ENCODE results near the gene RAD51B.
"Not testable (repeated sequence)": the region's sequence is repeated elsewhere in the genome, so short reads cannot be mapped to it uniquely, and the experiment has no call there.

The RAD51B gene

DNA sequence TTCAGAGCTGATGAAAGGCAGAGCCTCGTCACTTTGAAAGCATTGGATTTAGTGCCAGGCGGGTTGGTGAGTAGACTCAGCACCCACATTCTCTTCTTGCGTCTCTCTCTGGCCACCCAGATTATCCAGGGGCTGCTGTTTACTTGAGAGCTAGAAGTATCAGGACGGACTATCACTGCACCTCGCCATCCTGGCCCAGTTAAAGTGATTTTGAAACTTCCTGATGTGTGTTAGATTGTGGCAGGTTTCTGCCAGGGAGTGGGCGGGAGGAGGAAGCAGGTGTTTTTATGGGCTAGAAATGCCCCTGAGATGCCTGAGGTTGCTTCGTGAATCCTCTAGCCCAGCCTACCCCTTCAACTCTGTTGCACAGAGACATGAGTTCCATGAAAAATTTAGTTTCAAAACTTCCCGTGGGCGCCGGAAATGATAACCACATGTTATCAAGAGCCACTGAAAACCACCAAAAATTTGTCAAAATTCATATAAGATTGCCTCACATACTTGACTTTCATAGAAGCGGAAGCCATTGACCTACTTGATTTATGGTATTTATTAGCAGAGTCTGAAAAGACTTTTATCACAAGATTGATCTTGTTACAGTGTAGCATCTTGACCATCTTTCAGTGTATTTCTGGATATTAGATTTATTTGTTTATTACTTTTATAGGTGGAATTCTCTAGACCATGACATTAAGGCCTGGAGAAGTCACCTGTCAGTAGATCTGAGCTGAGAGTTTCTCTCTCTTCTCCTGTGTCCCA lies 466.0 kb downstream of the RAD51B start:
- peak; percentile 47 for DNase-seq

DNA sequence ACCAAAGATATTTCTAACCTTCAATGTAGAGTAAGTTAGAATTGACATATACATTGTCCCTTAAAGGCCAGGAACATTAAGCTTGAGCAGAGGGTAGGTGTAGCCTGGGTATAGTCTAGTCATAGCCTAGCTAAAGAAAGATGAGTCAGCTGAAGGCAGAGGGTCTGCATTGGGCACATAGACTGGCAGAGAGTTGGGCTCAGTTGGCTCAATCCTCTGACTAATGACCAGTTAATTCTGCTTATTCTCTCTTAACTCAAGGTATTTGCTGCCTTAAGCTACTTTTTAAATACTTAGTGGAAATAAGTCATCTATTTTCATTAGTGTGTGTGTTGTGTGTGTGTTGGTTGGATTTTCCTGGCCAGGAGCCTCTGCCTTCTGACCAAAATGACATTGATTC lies 467.1 kb downstream of the RAD51B start:
- no peak for DNase-seq

DNA sequence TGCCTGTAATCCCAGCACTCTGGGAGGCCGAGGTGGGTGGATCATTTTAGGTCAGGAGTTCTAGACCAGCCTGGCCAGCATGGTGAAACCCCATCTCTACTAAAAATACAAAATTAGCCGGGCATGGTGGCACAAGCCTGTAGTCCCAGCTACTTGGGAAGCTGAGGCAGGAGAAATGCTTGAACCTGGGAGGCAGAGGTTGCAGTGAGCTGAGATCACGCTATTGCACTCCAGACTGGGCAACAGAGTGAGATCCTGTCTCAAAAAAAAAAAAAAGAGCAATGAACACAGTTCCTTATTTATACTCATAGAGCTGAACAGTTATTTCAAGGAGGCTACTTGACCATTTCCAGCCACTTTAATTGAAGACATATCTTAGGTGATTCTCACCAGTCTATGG lies 469.9 kb downstream of the RAD51B start:
- DNase-seq, result not testable (repeated sequence)

DNA sequence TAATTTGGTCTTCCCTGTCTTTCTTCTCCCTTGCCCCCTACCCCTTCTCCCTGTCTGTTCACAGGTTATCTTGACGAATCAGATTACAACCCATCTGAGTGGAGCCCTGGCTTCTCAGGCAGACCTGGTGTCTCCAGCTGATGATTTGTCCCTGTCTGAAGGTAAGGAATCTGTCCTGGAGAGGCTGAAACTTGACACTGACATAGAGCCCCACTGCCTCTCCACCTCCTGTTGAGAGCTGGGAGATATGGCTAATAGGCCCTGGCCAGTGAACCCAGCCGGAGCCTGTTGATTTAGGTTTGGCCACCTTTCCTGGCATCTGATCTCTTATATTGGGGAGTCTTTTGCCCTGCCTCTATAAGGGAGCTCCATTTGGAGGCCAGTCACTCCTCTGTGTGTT lies 472.2 kb downstream of the RAD51B start:
- DNase-seq, result no peak

DNA sequence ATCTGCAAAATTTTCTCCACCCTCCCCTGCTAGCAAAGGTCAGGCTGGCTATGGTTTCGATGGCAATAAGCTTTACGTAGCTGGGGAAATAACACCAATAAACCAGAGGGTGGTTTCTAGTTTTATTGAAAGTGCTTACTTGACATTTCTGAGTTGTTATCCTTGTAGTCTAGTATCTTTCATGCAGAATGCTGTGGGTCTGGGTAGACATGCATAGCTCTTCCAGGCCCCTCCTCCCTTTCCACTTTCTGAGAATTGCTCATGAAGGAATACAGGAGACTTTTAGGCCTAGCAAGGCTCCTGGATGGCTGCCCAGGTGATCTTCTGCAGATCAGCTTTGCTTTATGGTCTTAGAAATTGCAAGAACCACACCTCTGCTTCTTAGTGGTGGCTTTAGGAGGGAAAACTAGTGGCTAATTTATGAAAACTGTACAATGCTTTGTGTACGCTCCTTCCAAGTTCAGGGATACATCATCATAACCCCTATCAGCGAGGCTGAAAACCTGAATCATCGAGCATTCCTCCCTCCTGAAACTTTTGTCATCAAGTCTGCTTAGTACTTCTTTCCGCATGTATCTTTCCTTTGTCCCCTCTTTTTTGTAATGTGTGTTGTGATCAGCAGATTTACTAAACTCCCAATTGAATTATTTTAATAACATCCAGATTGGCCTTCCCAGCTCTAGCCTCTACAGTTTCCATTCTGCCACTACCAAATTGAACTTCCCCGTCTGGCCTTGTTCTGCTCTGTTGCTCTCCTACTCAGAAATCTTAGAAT lies 473.0 kb downstream of the RAD51B start:
- no peak for DNase-seq

DNA sequence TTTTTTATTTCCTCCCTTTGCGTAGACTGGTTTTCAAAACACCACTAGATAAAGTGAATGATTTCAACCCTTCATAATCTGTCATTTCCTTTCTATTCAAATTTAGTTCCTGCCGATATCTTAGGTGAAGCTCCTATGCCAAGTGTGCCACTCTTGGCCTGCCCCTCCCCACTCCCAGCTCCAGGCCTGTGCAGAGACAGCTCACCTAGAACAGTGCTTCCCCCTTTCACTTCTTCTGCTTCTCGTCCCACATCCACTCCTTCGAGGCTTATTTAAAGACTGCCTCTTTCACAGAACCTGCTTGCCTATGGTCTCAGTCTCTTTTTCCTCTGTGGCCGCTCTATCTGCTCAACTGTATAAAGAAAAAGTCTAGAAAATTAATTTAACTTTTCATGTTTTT lies 473.8 kb downstream of the RAD51B start:
- no peak for DNase-seq

DNA sequence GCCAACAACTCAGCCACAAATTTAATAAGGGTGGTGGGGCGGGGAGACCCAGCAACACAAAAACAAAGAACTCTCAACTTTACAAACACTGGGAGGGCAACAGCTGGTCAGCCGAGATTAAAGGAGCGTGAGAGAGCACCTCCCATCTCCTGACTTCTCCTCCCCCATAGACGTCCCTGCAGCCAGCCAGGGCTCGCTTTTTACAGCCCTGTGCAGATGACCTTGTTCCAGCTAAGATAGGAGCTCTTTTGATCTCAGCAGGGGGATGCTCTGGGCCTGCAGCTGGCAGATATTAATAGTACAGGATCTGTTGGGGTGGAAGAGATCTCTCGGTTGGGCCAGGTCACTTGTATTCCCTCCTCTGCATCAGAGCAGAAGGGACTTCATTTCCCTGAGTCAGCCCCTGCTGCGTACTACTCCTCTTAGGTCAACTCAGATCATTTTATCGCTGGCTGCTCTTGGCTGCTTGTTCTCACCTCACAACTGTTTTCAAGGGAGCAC lies 475.8 kb downstream of the RAD51B start:
- DNase-seq, result no peak

DNA sequence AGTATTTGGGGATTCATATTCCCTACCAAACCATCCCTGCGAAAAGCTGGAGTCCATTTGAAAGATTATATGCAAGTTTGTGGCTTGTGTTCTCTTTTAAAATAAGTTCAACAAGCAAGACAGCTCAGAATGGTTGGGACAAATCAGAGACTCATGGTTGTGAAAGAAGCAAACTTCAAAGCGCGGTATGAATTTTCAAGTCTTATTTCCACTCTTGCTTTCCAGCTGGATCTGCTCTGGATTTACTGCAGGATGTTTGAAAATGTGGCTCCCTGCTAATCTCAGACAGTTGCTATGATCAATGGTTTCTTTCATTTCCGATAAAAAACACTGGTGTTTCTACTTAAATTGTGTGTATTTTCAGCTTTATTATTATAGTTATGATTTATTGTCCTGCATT lies 477.5 kb downstream of the RAD51B start:
- DNase-seq, result no peak

DNA sequence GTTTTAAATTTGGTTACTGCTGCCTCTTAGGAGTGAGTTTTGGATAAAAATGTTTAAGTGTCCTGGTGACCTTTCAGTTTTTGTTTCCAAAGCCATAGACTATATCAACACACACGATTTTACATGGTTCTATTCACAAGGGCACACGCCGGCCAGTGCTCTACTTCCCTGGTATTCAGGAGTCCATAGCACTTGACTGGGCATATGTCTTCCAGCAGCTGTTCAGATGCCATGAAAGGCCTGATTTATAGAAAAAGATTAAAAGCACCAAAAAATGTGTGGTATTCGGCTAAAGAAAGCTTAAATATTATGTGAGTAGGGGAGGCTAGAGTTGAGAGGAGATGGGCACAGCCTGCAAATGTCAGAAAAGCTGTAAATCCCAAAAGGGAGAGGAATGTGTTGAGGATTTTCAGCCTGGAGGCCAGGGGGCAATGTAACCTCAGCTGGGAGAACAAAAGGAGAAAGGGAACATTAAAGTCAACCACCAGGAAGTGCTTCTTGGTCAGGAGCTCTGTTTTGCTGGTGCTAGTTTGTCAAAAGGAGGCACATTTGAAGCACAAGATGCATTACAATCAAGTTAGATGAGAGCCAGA lies 478.4 kb downstream of the RAD51B start:
- no peak for DNase-seq

DNA sequence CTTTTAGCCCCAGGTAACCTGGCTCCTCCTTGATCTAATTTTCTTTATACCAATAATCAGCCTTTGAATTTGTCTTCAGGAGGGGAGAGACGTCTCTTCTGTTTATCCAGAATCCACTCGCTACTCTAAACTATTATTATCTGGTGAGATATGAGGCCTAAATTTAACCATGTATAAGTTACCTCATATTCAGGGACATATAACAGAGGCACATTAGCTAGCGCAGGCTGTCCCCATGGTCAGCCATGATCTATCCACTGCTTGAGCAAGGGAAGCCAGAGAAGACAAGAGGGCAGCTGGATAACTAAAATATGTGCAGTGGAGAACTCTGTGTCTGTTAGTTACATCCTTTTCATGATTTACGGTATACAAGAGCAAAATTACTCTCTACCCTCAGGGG lies 481.0 kb downstream of the RAD51B start:
- no peak for DNase-seq

DNA sequence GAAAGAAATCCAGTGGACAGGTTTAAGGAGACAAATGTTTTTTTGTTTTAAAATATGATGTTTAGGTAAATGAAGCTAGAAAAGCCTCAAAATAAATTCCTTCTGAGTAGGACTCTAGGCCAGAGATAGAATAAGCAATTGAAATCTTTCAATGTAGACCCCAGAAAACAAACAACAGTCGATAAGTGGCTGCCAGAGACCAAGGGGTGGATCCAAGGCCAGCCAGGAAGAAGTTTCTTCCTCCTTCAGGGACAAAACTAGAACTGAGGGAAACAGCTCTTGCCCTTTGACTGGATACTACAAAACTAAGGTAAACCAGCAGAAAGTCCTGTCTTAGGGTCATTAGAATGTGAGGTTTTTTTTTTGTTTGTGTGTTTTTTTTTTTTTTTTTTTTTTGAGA lies 481.6 kb downstream of the RAD51B start:
- DNase-seq, result no peak

DNA sequence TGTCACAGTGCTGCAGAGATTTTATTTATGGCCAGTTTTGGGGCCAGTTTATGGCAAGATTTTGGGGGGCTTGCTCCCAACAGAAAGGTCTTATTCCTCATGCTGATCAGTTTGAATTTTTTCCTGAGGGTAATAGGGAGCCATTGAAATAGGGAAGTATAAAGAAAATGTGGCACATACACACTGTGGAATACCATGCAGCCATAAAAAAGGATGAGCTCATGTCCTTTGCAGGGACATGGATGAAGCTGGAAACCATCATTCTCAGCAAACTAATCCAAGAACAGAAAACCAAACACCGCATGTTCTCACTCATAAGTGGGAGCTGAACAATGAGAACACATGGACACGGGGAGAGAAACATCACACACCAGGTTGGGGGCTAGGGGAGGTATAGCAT lies 483.4 kb downstream of the RAD51B start:
- not testable (repeated sequence) for DNase-seq

DNA sequence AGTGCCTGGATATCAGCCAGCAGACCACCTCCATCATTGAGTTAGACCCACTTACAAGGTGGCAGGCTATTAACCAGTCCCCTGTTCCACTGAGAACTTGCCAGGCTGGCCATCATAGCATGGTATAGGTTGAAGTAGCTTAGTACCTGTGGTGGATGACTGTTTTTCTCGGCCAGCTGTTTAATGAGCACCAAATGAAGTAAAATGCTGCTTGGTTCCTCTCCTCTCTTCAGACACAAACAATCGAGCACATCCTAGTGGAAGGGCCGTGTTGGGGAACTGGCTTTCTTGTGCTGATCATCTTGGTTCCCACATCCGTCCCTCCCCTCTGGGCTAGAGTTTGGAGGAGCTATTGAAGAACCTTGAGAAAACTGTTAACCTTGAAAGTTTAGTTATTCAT lies 486.2 kb downstream of the RAD51B start:
- DNase-seq, result no peak

DNA sequence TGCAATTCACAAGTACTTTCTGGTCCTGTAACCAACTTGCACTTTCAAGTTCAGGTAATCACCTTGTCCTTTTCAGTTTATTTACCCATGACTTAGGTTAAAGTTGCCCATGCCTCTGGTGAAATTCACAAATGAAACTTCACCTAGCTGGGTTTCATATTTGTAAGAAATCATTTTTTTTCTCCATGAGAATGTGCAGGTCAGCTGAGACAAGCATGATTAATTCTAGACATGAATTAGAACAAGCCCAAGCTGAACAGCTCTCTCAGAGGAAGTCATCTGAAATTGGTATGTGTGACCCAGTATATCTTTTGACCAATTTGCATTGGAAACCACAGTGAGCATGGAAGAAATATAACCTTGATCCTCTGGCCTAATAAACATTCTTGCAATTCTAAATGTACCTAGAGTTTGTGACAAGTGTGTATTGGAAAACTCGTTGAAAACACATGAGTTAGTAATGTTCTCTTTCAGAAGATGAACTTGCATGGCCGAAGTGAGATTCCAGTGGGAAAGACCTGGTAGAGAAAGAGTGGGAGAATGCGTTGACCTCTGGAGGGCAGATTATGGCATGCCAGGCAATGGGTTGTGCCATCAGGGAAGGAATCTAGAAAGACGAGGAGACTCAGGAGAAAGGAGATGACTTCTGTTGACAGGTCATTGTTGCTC lies 486.8 kb downstream of the RAD51B start:
- DNase-seq, result no peak

DNA sequence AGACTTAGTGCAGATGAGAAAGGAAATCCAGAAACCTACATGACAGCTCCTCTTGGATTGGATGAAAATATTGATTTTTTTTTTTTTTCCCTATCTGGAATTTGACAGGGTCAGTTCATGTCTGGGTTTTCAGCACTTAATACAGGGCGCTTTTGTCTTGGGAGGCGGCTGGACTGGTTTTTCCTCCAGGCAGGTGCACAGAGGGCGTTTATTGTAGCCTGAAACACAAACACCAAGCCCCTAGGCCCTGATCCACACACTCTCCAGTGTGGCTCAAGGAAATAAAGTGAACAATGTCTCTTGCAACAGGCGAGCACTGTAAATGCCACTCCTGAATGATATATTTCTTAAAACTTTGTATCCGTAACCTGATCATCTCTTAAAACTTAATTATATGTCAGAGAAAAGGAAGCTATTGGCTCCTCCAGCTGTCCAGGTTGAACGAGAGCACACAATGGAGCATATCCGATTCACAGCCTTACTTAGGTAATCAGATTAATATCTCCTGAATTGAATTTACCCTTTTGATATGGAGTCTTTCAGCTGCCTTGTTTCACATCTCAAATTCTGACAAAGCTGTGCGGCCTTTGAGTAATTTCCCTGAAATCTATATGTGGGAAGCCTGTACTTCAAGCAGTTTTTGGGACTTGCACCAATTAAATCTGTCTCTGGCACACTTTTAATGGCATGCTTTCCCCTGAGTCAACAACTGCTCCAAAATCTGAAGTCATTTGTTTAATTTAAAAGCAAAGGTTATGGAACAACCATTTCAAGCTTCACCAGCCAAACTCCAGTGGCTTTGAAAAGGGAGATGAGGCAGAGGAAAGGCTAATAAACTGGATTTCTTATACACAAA lies 487.6 kb downstream of the RAD51B start:
- no peak for DNase-seq

DNA sequence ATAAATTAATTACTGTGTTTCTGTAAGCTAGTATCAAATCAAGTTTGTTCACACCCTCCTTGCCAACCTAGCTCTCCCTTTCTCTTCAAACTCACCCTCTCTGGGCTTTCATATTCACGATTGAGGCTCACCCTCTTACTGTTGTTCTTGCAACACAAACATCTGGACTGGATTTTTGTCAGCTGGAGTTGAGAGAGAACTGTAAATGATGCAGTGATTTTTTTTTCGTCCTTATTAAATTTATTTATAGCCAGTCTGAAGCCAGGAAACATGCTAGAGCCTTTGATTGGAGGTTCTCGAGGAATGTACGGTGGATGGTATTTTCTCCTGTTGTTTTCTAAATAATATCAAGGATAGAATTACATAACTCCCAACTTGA lies 488.2 kb downstream of the RAD51B start:
- DNase-seq, result no peak

DNA sequence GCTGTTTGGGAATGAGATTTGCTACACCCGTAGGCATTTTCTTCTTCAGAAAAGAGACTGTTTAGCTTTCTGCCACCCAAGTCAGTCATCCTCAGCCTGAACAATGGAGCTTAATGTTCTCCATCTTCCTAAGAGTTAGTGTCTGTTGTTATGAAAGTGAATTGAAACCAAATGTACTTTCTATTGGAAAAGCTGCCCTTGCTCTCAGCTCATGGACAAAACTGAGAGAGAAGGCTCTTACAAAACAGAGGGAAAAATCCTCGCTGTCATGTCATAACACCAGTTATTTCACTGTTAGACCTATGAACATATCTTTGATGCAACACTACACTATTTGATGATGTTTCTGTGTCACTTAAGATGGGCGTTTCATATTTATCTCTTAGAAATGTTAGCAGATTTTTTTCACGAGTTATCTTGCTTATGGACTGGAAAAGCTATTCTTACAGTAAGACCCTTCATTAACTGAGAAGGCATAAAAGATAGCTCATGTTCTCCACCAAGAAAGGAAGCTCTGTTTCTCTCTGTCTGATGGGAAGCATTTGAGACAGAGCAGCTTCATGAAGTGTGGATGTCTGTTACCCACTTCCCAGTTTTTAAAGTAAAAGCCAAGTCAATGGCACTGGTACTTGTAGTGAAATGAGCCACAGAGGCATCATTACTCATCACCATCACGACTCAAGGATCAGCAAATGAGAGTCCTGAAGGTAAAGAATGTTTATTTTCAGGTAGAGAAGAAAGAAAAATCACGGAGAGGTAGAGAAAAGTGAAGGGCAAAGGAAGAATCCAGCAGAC lies 489.3 kb downstream of the RAD51B start:
- no peak for DNase-seq

DNA sequence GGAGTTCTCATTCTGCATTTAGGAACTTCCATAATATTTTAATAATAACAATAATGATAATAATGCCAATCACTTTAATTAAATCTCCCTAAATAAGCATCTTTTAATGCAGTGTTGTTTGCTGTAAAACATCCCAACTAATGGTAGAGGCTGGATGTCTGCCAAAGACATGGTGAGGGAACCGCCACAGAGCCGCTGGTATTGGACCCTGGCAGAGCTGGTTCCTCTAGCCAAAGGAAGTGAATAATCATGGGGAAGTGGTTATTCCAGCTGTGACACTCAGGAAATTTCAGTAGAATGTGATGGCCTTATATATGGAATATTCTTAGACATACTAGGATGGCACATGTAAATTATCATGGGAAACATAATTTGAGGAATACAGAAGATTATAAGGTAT lies 490.0 kb downstream of the RAD51B start:
- DNase-seq, result no peak

DNA sequence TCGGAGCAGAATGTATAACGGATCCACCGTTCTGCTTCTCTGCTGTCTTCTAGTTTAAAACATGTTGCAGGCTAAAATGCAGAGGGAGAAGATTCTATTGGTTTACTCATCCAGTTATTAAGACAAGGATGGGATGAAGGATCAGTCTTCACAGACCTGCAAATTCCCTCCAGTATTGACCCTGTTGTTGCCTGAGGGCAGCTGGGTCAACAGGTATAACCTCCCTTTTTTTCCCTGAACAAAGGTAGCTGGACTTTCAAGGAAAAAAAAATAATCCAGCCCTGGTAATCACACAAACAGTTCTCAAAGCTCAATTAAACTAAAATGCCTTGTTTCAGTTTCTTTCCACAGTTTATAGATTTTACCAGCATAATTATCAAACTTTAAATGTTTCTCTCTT lies 492.7 kb downstream of the RAD51B start:
- DNase-seq, result no peak

DNA sequence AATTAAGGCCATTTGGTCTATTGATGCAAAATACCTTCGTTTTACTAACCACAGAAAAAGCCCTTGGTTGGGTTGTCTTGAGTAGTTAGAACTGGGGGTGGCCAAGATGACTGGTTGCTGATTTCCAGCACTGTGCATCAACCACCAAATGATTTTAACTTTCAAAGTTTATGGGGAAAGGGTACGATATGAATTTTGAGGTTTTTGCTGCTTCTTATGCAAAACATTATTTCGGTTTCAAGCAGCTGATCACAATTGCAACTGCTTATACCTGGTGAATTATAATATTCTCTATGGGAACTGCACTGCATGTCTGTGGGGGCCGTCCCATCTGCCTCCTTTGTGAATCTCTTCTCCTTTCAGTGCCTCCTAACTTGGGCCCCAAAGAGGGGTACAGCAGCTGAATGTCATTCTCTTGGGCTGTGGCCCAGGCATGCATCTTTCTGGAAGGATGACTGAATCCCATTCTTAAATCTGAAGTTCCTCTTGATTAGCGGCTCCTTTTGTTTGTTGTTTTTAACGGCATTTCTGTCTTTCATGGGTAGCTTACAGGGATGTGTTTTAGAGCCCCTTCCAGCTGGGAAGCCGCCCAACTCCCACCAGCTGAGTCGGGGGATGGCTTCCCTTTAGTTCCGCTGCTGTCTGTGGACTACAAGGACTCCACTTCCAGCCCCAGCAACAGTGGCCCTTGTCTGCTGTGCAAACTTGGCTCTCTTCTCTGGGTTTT lies 493.5 kb downstream of the RAD51B start:
- DNase-seq, result no peak

DNA sequence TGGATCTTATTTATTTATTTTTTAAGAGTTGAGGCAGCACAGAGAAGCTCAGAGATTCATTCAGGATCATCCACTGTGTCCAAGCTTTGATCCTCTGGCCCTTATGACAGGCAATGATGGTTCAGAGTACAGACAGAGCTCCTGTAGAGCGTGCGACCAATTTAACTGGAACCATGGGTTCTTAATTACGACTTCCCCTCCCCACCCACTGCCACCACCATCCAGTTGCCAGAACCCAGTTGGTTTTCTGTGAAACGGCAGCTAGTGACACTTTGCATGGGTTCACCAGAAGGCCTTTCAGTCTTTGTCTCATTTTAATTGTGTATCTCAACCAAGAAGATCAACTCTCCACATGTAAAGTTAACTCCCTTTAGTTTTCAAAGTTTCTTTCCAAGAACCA lies 495.1 kb downstream of the RAD51B start:
- DNase-seq, result no peak
